Kidney (tissue), 14 donors: ENCODE measurements around the gene PIP4K2C. TPM values are rescaled to one million over a fixed set of nuclear protein-coding genes. Genes with fewer than 3 reads are reported as not detected.
A peak's percentile ranks its signal among the peaks of the same experiment; 100 is the strongest.
"Not testable (repeated sequence)": the region's sequence is repeated elsewhere in the genome, so short reads cannot be mapped to it uniquely, and the experiment has no call there.

Source experiments
- DNase-seq, 5 donors: peaks; one replicate each; pipeline ENCODE4 v3.0.0-alpha.2; 2013 to 2020
- FAIRE-seq: peaks from 2 replicates; lab custom pipeline; 2012; peaks lifted over from hg19 to GRCh38; lab: Jason Lieb, UNC
- H3K27ac ChIP-seq, 2 donors: one replicate each; pipeline ENCODE4 v1.7.0; 2013; ENCODE audit warnings: low read depth in 2 of 2, low read length in 2 of 2, inconsistent platforms in 1 of 2
- H3K27me3 ChIP-seq: one replicate; pipeline ENCODE4 v1.7.1; 2013; ENCODE audit warnings: low read length, inconsistent platforms; ENCODE audit not compliant: control insufficient read depth, insufficient read depth
- H3K36me3 ChIP-seq, 3 donors: one replicate each; pipeline versions ENCODE4 v1.7.0 to v1.7.1; 2013; ENCODE audit warnings: low read length in 3 of 3, control low read depth in 1 of 3, inconsistent platforms in 1 of 3; ENCODE audit not compliant: insufficient read depth in 3 of 3, control insufficient read depth in 2 of 3
- H3K4me1 ChIP-seq, 3 donors: one replicate each; pipeline versions ENCODE4 v1.7.0 to v1.7.1; 2013; ENCODE audit warnings: low read length in 3 of 3, inconsistent platforms in 1 of 3, low read depth in 1 of 3; ENCODE audit not compliant: control insufficient read depth in 2 of 3, insufficient read depth in 2 of 3
- H3K4me3 ChIP-seq, 3 donors: one replicate each; pipeline versions ENCODE4 v1.7.0 to v1.8.1; 2013; ENCODE audit warnings: low read length in 3 of 3, control low read depth in 1 of 3, inconsistent platforms in 1 of 3
- H3K9ac ChIP-seq, 3 donors: one replicate each; pipeline versions ENCODE4 v1.7.0 to v1.7.1; 2013; ENCODE audit warnings: low read length in 3 of 3, control low read depth in 1 of 3, inconsistent platforms in 1 of 3
- H3K9me3 ChIP-seq, 3 donors: one replicate each; pipeline versions ENCODE4 v1.7.0 to v1.7.1; 2013; ENCODE audit warnings: low read length in 3 of 3, control low read depth in 1 of 3, inconsistent platforms in 1 of 3; ENCODE audit not compliant: control insufficient read depth in 2 of 3, insufficient read depth in 1 of 3
- intact Hi-C: fragments of 100-400 bp; cut with DNase I; formaldehyde crosslinking; loops from one replicate; pipeline ENCODE4 v1.11.1; 2022
- polyA plus RNA-seq: library from polyadenylated mRNA; stranded (reverse); fragments of 350-450 nt; fragmentation: Illumina TruSeq; extraction: RNeasy Lipid Tissue Mini Kit (QIAGEN cat#74804); gene quantifications from one replicate; pipeline ENCODE4 v1.2.3, GENCODE V29; 2014; ENCODE audit warnings: low read depth, low replicate concordance; ENCODE audit not compliant: insufficient read depth
- total RNA-seq: library from RNA; stranded (reverse); fragmentation: NEBNext Ultra II Directional; extraction: Animal tissue kit (Norgen Biotek cat#: 25700); gene quantifications from one replicate; pipeline ENCODE4 v1.2.1, GENCODE V29; 2021
- TF ChIP-seq, protein P1 (sequence below): IDR thresholded peaks from 3 replicates; pipeline ENCODE4 v1.5.1; 2012; ENCODE audit warnings: mild to moderate bottlenecking, moderate library complexity, borderline replicate concordance; ENCODE audit not compliant: insufficient read depth; ENCODE audit errors: extremely low read depth
- donor health status: control.
- donor health status: control.
- donor health status: control.
- donor health status: control.
- donor health status: control.
- donor health status: DM: yes; HTN: yes; CAD: no.
- donor health status: Normal renal cell carcinoma (clear cell type).

PIP4K2C gene
- total and polyA plus RNA-seq, 2 donors from 2014 or later = 43.2 to 52.4 TPM

DNA sequence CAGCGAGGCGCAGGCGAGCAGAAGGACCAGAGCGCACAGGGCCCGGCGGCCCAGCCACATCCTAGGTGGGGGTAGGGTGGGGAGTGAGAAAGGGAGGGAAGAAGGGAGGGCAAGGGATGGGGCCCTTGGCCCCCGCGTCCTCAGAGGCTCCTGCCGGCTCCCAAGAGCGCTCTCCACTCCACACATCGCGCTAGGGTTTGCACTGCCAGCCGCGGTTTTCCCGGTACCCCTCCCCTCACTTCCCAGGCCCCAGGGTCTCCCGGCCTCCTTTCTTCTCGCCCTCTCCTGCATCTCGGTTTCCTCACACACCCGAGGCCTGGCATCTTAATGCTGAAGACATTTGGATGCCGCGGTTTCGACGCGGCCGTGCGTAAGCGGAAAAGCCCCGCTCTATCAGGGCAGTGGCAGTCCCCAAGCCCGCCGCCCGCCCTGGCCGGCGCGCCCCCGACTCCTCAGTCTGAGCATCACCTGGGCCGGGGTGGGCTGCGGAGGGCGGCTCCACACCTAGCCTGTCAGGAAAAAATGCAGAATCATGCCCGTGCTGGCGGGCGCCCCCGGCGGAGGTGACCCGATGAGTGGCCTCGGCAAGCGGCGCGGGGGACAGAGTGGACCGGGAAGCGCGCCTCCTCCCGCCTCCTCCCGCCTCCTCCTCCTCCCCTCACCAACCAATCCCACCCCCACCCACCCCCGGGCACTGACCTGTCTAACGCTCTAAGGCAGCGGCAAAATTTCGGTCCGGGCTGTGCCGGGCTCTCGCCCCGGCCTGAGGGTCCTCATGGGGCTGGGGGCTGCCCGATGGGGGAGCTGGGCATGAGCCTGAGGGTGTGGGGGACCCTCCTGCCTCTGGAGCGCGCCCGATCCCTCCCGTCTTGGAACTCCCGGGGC, 41.3 kb downstream of the PIP4K2C start:
- Histone ChIP-seq H3K27me3 (peaks cover 37% of the 10 kb centered on the region), H3K4me1 (peaks cover 0 to 4% (median 0%) of the 10 kb centered on the region in 3 donors), H3K4me3 (peak overlapping the region in 1 of 3 donors; percentile 39), H3K9ac (no peak overlapping the region), H3K9me3 (no peaks in the 10 kb centered on the region), H3K27ac (no peak overlapping the region), H3K36me3 (no peaks in the 10 kb centered on the region)
- FAIRE-seq (no peak), DNase-seq (peak in 3 of 5 donors; percentile 37 to 75 (median 68))
- intact Hi-C loops = no loop called here
- TF ChIP-seq, protein P1, sequence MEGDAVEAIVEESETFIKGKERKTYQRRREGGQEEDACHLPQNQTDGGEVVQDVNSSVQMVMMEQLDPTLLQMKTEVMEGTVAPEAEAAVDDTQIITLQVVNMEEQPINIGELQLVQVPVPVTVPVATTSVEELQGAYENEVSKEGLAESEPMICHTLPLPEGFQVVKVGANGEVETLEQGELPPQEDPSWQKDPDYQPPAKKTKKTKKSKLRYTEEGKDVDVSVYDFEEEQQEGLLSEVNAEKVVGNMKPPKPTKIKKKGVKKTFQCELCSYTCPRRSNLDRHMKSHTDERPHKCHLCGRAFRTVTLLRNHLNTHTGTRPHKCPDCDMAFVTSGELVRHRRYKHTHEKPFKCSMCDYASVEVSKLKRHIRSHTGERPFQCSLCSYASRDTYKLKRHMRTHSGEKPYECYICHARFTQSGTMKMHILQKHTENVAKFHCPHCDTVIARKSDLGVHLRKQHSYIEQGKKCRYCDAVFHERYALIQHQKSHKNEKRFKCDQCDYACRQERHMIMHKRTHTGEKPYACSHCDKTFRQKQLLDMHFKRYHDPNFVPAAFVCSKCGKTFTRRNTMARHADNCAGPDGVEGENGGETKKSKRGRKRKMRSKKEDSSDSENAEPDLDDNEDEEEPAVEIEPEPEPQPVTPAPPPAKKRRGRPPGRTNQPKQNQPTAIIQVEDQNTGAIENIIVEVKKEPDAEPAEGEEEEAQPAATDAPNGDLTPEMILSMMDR = no peak

DNA sequence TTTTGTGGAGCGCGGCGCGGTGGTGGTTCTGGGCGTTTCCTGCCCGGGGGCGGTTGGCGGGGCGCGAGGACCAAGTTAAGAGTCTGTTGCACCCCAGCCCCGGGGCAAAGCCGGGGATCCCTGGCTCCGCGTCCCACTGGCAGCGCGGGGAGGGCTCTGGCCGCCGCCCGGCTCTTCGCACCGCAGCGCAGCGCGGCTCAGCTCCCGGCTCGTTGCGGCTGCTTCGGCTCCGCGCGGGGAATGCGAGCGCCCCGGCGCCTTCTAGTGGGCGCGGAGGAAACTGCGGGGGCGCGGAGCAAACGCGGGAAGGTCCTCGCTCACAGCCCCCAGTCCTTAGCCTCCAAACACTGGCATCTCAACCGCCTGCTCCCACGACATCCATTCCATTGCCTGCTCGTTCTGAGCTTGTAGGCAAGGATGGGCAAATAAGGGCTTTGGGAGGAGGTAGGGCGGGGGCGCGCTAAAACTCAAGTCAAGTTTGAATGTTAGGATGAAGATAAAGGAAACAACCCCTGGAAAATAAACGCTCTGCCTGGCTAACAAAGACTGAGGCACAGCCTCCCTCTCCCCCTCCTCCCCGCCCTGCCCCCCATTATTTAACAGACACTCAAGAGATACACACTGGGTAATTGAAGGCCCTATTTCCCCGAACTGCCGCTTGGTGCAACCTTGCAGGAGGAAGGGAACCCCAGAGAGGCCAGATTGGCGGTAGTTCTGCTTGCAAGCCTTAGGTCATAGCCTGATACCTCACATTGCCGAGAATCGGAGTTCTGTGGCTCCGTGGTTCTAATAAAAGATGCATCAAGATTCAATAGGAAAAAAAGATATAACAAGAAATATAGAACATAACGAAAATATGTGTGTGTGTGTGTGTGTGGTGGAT, 42.2 kb downstream of the PIP4K2C start, which contains the start of gene B4GALNT1:
Gene B4GALNT1, minus strand, starts transcription at position 244 of the 883 bp plus-strand sequence. CDS start 1,069 bp downstream, outside the sequence.
- no peaks in the 10 kb centered on the region for H3K4me1 ChIP-seq
- H3K9ac ChIP-seq = no peak within 1 kb of the TSS
- peaks cover 30% of the 10 kb centered on the region for H3K27me3 ChIP-seq
- H3K9me3 ChIP-seq = no peaks in the 10 kb centered on the region
- H3K36me3 ChIP-seq = no peaks in the 10 kb centered on the region
- TF ChIP-seq, protein P1 = peak; percentile 74
- intact Hi-C loops = no loop called here
- DNase-seq (peak; percentile 64 to 83 (median 77)), FAIRE-seq (no peak)
- peak within 1 kb of the TSS in 1 of 3 donors; percentile 39 for H3K4me3 ChIP-seq
- H3K27ac ChIP-seq = no peak within 1 kb of the TSS

DNA sequence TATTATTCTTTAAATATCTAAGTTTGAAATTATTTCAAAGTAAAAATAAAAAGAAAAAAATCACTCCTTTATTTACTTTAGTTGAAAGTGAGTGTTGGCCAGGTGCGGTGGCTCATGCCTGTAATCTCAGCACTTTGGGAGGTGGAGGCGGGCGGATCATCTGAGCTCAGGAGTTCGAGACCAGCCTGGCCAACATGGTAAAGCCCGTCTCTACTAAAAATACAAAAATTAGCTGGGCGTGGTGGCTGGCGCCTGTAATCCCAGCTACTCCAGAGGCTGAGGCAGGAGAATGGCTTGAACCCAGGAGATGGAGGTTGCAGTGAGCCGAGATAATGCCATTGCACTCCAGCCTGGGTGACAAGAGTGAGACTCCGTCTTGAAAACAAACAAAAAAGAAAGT, 45.7 kb downstream of the PIP4K2C start:
- peak in 1 of 5 donors; percentile 36 for DNase-seq
- intact Hi-C loops, H3K4me3 ChIP-seq, H3K27me3 ChIP-seq, H3K27ac ChIP-seq, H3K4me1 ChIP-seq, FAIRE-seq, H3K9ac ChIP-seq, H3K36me3 ChIP-seq, H3K9me3 ChIP-seq: not testable (repeated sequence)
